BLaER1 (cell line): ENCODE results near the gene CST5.

Experiments
- H3K27ac ChIP-seq: shearing (Covaris generic); formaldehyde crosslinking; 2 replicates; pipeline ENCODE4 v1.8.1; 2022
- H3K27me3 ChIP-seq: shearing (Covaris generic); formaldehyde crosslinking; 2 replicates; pipeline ENCODE4 v1.8.1; 2022
- H3K36me3 ChIP-seq: shearing (Covaris generic); formaldehyde crosslinking; 2 replicates; pipeline ENCODE4 v1.8.1; 2022
- H3K4me1 ChIP-seq: shearing (Covaris generic); formaldehyde crosslinking; 2 replicates; pipeline ENCODE4 v1.8.1; 2022
- H3K4me2 ChIP-seq: shearing (Covaris generic); formaldehyde crosslinking; 2 replicates; pipeline ENCODE4 v1.8.1; 2022
- H3K4me3 ChIP-seq: shearing (Covaris generic); formaldehyde crosslinking; 2 replicates; pipeline ENCODE4 v1.8.1; 2022
- H3K9ac ChIP-seq: shearing (Covaris generic); formaldehyde crosslinking; 2 replicates; pipeline ENCODE4 v1.8.1; 2022
- H3K9me3 ChIP-seq: shearing (Covaris generic); formaldehyde crosslinking; 2 replicates; pipeline ENCODE4 v1.8.1; 2022
- H4K20me1 ChIP-seq: shearing (Covaris generic); formaldehyde crosslinking; 2 replicates; pipeline ENCODE4 v1.8.1; 2022
- Cebpa-rat ChIP-seq: shearing (Covaris generic); IDR thresholded peaks from 2 replicates; pipeline ENCODE4 v1.8.1; 2022

CST5 gene

GRCh38 chr20:23879328-23879798 is at the start of gene CST5:
Gene CST5 (minus strand): TSS chr20:23879748. CDS start chr20:23879676, 72 bp downstream.
- Histone ChIP-seq H3K36me3 (no peaks in the 10 kb centered on the region), H3K4me2 (no peak within 1 kb of the TSS), H3K9me3 (no peaks in the 10 kb centered on the region), H3K27ac (no peak within 1 kb of the TSS), H3K9ac (no peak within 1 kb of the TSS), H3K27me3 (no peaks in the 10 kb centered on the region; the same call in 1 of the 2 replicates), H4K20me1 (no peaks in the 10 kb centered on the region), H3K4me1 (peaks cover 30% of the 10 kb centered on the region), H3K4me3 (no peak within 1 kb of the TSS)
- no peak for TF ChIP-seq Cebpa-rat

- H4K20me1 ChIP-seq: no peaks in the 10 kb centered on the region
- H3K4me2 ChIP-seq: no peak overlapping the region
- peaks cover 12% of the 10 kb centered on the region for H3K4me1 ChIP-seq
- H3K27me3 ChIP-seq: no peaks in the 10 kb centered on the region
- no peak overlapping the region for H3K27ac ChIP-seq
- H3K4me3 ChIP-seq: no peak overlapping the region
- no peak overlapping the region for H3K9ac ChIP-seq
- no peaks in the 10 kb centered on the region for H3K36me3 ChIP-seq
- no peak for TF ChIP-seq Cebpa-rat
- H3K9me3 ChIP-seq: no peaks in the 10 kb centered on the region
Measured at GRCh38 chr20:23928788-23929187, 49.2 kb upstream of the CST5 start.

GRCh38 chr20:23928353-23928752 is 48.8 kb upstream of the CST5 start:
- Histone ChIP-seq H3K9ac (no peak overlapping the region), H3K4me3 (no peak overlapping the region), H3K9me3 (no peaks in the 10 kb centered on the region), H4K20me1 (no peaks in the 10 kb centered on the region), H3K27me3 (no peaks in the 10 kb centered on the region), H3K4me1 (peaks cover 12% of the 10 kb centered on the region), H3K36me3 (no peaks in the 10 kb centered on the region), H3K27ac (no peak overlapping the region), H3K4me2 (no peak overlapping the region)
- no peak for TF ChIP-seq Cebpa-rat

- H3K4me2 ChIP-seq: no peak overlapping the region
- H3K9me3 ChIP-seq: no peaks in the 10 kb centered on the region
- no peak overlapping the region for H3K27ac ChIP-seq
- no peak overlapping the region for H3K9ac ChIP-seq
- no peak for TF ChIP-seq Cebpa-rat
- no peaks in the 10 kb centered on the region for H3K27me3 ChIP-seq
- no peak overlapping the region for H3K4me3 ChIP-seq
- H4K20me1 ChIP-seq: no peaks in the 10 kb centered on the region
- H3K36me3 ChIP-seq: no peaks in the 10 kb centered on the region
- peaks cover 12% of the 10 kb centered on the region for H3K4me1 ChIP-seq
Measured at GRCh38 chr20:23926944-23927872, 47.7 kb upstream of the CST5 start.

- Histone ChIP-seq H4K20me1 (no peaks in the 10 kb centered on the region), H3K4me2 (peak overlapping the region; percentile 35), H3K36me3 (no peaks in the 10 kb centered on the region), H3K9ac (no peak overlapping the region), H3K4me3 (no peak overlapping the region), H3K27ac (0 out of 2 replicates have a peak overlapping the region, but pooled peaks have one; percentile 19), H3K9me3 (no peaks in the 10 kb centered on the region), H3K27me3 (no peaks in the 10 kb centered on the region), H3K4me1 (peaks cover 12% of the 10 kb centered on the region)
- no peak for TF ChIP-seq Cebpa-rat
Measured at GRCh38 chr20:23926526-23926880, 47.0 kb upstream of the CST5 start.

- Histone ChIP-seq H3K27ac (0 out of 2 replicates have a peak overlapping the region, but pooled peaks have one; percentile 19), H3K9ac (no peak overlapping the region), H3K4me3 (no peak overlapping the region), H3K9me3 (no peaks in the 10 kb centered on the region), H3K4me2 (peak overlapping the region; percentile 35), H3K4me1 (peaks cover 16% of the 10 kb centered on the region), H4K20me1 (no peaks in the 10 kb centered on the region), H3K27me3 (no peaks in the 10 kb centered on the region), H3K36me3 (no peaks in the 10 kb centered on the region)
- no peak for TF ChIP-seq Cebpa-rat
Measured at GRCh38 chr20:23925789-23926525, 46.4 kb upstream of the CST5 start.

- H3K4me1 ChIP-seq: peaks cover 24% of the 10 kb centered on the region
- no peaks in the 10 kb centered on the region for H3K36me3 ChIP-seq
- TF ChIP-seq Cebpa-rat: no peak
- H3K4me2 ChIP-seq: no peak overlapping the region
- H3K27me3 ChIP-seq: no peaks in the 10 kb centered on the region
- no peak overlapping the region for H3K27ac ChIP-seq
- no peaks in the 10 kb centered on the region for H4K20me1 ChIP-seq
- H3K4me3 ChIP-seq: no peak overlapping the region
- no peak overlapping the region for H3K9ac ChIP-seq
- H3K9me3 ChIP-seq: no peaks in the 10 kb centered on the region
Measured at GRCh38 chr20:23924751-23925150, 45.2 kb upstream of the CST5 start.

GRCh38 chr20:23923891-23924435 is 44.4 kb upstream of the CST5 start:
- no peak overlapping the region for H3K4me2 ChIP-seq
- H3K27ac ChIP-seq: no peak overlapping the region
- H3K9ac ChIP-seq: no peak overlapping the region
- H3K4me3 ChIP-seq: no peak overlapping the region
- no peaks in the 10 kb centered on the region for H4K20me1 ChIP-seq
- no peaks in the 10 kb centered on the region for H3K27me3 ChIP-seq
- peaks cover 24% of the 10 kb centered on the region for H3K4me1 ChIP-seq
- TF ChIP-seq Cebpa-rat: no peak
- H3K9me3 ChIP-seq: no peaks in the 10 kb centered on the region
- H3K36me3 ChIP-seq: no peaks in the 10 kb centered on the region

- H3K9ac ChIP-seq: no peak overlapping the region
- H3K27me3 ChIP-seq: no peaks in the 10 kb centered on the region
- no peak for TF ChIP-seq Cebpa-rat
- H3K4me1 ChIP-seq: peaks cover 24% of the 10 kb centered on the region
- no peak overlapping the region for H3K4me3 ChIP-seq
- no peaks in the 10 kb centered on the region for H4K20me1 ChIP-seq
- no peaks in the 10 kb centered on the region for H3K9me3 ChIP-seq
- no peak overlapping the region for H3K27ac ChIP-seq
- H3K36me3 ChIP-seq: no peaks in the 10 kb centered on the region
- no peak overlapping the region for H3K4me2 ChIP-seq
Measured at GRCh38 chr20:23923311-23923710, 43.8 kb upstream of the CST5 start.
